ENCODE results near the gene EPN2.

The EPN2 gene

DNA sequence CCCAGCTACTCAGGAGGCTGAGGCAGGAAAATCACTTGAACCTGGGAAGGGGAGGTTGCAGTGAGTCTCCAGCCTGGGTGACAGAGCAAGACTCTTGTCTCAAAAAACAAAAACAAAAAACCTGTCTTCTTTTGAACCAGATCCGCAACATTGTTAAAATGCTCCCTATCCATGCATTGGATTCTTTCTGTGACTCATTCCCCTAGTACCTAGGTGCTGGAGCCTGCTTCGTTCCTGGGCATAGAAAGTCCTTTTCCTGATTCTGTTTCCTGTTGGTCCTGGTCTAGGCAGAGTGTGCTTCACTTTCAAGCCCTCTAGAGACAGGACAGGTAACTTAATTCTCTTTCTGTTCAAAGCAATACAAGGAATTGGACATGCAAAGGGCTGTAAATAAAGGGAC is 5.2 kb downstream of the EPN2 start:
- no peak for DNase-seq

DNA sequence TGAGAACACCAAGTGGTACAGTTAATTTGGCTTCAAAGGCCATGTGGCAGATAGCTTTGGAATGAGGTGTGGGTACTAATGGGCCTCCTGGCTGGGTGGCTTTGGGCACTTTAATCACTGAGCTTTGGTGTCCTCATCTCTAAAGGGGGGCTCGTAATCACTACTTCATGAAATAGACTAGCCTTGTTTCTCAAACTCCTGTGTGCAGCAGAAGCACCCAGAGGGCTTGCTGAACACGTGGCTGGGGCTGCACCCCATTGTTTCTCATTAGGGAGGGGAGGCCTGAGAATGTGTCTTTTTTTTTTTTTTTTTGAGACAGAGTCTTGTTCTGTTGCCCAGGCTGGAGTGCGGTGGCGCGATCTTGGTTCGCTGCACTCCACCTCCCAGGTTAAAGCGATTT is 5.8 kb downstream of the EPN2 start:
- no peak for DNase-seq

DNA sequence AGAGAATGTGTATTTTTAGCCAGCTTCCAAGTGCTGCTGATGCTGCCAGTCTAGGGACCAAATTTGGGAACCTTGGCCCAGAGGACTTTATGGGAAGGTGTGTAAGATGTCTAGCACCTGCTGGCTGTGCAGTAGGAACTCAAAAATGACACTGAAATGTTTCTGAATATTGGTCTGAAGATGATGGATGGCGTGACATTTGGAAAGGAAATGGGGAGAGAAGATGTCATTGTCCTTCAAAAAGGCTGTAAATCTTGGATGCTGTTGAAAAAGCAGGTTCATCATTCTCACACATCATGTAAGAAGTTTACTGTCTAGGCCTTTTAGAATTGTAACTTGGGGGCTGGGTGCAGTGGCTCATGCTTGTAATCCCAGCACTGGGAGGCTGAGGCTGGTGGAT is 6.7 kb downstream of the EPN2 start:
- DNase-seq: no peak

GRCh38 chr17:19244357-19244756 is 7.2 kb downstream of the EPN2 start:
- no peak for DNase-seq

DNA sequence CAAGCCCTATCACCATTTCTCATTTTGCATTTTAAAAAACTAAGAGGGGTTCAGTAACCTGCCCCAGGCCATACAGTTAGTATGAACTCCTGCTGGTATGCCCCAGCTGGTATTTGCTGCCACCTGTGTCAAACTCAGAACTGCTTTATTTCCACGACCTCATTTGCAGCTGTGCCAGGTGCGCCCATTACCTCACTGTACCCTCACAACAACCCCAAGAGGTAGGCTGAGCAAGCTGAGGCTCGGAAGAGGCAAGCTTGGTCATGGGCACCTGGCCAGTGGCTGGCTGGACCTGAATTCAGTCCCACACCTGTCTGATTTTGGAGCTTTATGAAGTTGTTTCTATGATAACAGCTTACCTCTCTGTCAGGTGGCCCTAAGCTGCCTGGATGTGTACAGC is 7.6 kb downstream of the EPN2 start:
- DNase-seq: no peak

DNA sequence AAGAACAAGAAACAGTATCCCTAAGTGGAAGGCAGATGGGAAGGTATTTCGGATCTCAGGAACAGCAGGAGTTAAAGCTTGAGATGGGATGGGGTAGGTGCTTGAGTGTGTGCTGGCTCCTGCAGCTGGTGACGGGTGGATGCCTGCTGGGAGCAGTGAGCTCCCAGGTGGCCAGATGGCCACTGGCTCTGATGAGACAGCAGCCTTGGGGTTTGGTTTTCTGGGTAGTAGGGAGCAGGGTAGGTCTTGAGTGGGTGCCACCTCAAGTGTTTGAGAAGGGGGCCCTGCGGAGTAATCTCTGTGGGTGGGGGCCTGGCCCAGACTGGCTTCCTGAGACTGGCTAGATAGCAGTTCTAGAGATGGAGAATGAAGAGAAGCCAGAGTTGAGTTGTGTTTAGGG is 10.3 kb downstream of the EPN2 start:
- no peak for DNase-seq

- DNase-seq: no peak
Observed at GRCh38 chr17:19248151-19248927, 11.2 kb downstream of the EPN2 start.

- no peak for DNase-seq
Observed at GRCh38 chr17:19248928-19249574, 11.9 kb downstream of the EPN2 start.

DNA sequence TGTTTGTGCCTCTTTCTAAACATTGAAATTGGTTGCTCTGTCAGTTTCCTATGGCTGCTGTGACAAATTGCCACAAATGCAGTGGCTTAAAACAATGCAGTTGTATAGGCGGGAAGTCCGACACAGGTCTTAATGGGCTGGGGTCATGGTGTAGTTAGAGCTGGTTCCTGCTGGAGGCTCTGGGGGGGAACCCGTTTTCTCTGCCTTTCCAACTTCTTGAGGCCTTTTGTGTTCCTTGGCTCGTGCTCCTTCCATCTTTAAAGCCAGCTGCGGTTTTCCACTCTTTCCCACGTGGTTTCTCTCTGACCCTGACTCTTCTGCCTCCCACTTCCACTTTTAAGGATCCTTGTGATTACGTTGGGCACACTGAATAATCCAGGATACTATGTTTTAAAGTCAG is 12.5 kb downstream of the EPN2 start:
- DNase-seq: no peak

DNA sequence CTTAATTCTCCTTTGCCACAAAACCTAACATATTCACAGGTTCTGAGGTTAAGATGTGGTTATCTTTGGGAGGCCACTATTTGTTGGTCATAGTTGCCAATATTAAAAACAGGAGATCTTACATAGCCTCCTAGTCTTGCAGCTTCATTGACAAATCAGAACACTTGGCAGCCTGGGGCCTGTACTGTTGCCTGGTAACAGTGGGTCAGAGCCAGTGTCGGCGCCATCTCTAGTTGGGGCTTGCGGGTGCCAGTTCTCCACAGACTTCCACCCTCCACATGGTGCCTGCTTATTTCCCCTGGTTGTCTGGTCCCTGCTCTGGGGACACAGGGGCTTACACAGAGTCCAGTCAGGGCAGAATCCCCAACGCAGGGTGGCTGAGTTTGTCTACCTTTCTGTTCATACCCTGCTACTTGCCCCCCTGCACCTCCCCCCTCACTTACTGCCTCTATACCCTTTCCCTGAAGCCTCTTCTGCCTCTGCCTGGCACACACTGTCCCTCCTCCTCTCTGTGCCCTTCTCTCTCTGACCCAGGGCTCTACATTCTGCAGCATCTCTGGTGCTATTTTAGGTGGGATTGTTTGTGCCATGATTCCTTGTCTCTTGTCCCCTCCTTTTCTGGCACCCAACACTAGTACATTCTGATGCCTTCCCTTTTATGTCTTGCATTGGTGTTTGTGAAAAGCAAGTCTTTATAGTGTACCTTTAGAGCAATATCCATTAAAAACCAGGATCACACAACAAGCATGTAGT is 13.4 kb downstream of the EPN2 start:
- DNase-seq: no peak

- DNase-seq: no peak
Observed at GRCh38 chr17:19253112-19253511, 15.9 kb downstream of the EPN2 start.

DNA sequence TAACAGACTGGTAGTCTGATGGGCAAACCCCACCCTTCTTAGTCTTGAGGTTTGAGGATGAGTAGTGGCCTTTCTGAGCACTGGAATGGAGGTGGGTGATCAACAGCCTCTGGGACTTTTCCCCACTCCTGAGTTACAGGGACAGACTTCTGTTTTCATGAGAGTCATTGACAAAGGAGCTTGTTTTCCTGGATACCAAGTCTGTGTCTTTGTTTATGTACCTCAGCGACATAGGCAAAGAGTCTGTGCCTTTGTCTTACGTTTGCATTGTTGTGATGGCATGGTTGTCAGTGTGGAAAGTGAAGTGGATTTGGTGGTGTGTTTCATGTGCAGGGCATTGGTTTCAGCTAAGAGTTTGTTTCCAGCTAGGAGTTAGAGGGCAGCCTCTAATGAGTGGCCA is 17.5 kb downstream of the EPN2 start:
- no peak for DNase-seq

GRCh38 chr17:19255279-19255678 is 18.1 kb downstream of the EPN2 start:
- no peak for DNase-seq

DNA sequence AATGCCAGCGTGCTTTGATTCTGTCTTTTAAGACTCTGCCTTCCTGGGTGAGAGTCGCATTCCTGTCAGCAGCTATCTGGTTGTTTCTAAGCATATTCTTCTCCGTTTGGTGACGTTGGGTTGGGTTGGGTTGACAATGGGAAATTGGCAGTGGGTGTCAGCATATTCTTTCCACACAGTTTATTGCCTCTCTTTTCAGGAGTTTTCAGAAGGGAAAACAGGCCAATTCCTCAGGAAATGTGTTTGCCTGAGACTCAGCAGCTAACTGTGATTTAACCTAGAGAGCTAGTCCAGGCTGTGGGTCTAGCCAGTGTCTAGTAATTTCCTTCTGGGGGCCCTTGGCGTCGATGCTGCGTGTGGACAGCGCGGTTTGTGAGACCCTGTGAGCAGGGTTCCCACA is 21.2 kb downstream of the EPN2 start:
- no peak for DNase-seq

- DNase-seq: no peak
Observed at GRCh38 chr17:19260958-19261357, 23.8 kb downstream of the EPN2 start.

GRCh38 chr17:19261426-19261825 is 24.3 kb downstream of the EPN2 start:
- no peak for DNase-seq

- no peak for DNase-seq
Observed at GRCh38 chr17:19262650-19263631, 25.8 kb downstream of the EPN2 start.

DNA sequence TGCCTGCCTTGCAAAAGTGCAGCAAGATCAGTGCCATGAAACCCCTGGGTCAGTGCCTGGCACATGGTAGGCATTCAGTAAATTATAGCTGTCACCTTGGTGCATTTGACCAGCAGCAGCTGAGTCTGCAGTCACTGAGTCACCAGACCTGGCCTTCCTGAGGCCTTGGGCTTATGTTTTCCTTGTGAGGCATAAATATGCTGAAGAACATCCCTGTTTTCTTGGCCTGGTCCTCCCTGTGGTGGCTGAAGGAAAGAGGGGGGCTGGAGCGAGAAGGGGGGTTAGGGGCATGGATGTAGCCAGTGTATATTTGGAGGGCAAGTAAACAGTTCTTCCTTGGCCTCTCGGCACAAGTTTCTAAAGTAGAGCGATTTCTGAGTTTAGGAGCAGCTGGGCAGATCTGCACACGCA is 26.5 kb downstream of the EPN2 start:
- DNase-seq: no peak

DNA sequence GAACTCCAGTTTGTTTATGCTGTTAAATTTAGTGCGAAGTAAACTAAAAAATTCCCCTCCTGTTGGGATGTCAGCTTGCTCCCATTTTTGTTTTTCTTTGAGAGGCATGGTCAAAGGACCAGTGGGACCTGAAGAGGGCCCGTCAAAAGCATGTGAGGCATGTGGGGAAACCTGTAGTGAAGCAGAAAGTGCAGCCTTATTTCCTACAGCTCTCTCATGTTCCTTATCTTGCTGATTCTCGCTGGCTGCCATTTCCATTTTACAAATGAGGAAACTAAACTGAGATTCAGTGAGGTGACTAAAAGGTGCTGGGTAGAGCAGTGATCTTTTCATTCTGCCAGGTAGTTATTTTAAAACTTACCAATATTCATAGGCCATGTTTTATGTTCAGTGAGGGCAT is 27.1 kb downstream of the EPN2 start:
- DNase-seq: no peak

DNA sequence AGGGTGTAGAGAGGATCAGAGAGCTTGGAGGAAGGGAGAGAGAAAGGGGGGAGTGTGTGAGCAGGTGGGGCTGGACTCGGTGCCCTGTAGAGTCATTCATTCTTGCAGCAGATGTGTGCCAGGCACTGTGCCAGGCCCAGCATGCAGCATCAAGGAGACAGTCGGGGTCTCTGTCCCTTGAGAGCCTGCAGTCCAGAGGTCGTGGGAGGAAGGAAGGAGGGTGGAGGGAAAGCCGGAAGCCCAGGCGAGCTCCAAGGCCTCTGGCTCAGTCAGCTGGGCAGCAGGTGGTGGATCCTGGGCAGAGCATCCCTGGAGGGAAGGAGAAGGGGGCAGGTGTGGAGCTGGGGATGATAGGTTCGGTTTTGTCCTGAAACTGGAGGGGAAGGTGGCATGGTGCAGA is 27.5 kb downstream of the EPN2 start:
- DNase-seq: no peak

DNA sequence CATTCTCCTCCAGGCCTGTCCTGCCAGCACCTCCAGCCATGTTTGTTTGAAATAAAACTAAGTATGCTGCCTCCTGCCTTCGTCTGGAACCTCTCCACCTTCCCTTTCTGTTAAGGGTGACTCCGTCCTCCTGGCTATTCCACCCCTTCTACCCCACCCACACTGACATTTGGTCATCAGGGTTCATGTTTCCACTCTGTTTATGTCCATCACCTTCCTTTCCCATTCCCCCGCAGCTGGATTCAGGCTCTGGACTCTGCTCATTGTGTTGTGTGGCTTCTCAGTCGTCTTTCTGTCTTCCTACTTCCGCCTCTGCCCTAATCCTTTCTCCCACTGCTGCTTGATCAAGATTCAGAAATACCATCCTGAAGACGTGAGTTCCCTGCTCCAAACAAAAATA is 28.6 kb downstream of the EPN2 start:
- no peak for DNase-seq

- no peak for DNase-seq
Observed at GRCh38 chr17:19268611-19269010, 31.4 kb downstream of the EPN2 start.

GRCh38 chr17:19269106-19269505 is 31.9 kb downstream of the EPN2 start:
- DNase-seq: no peak
